Skeletal muscle tissue (tissue), 4 donors: Measurements from ENCODE around the gene TBXT. TPM values are rescaled to one million over a fixed set of nuclear protein-coding genes. Genes with fewer than 3 reads are reported as not detected.

ENCODE experiments used
- H3K27ac ChIP-seq: one replicate; pipeline ENCODE4 v1.7.0; 2013; ENCODE audit warnings: mild to moderate bottlenecking, low read depth, low read length, inconsistent platforms
- H3K27me3 ChIP-seq, 3 donors: one replicate each; pipeline ENCODE4 v1.7.0; 2013; ENCODE audit warnings: low read length in 3 of 3; ENCODE audit not compliant: control insufficient read depth in 3 of 3, insufficient read depth in 3 of 3
- H3K36me3 ChIP-seq, 3 donors: one replicate each; pipeline ENCODE4 v1.7.0; 2013; ENCODE audit warnings: low read length in 3 of 3; ENCODE audit not compliant: control insufficient read depth in 3 of 3, insufficient read depth in 3 of 3
- H3K4me1 ChIP-seq, 3 donors: one replicate each; pipeline ENCODE4 v1.7.0; 2013; ENCODE audit warnings: low read length in 3 of 3, mild to moderate bottlenecking in 3 of 3; ENCODE audit not compliant: control insufficient read depth in 3 of 3, insufficient read depth in 3 of 3
- H3K4me3 ChIP-seq, 3 donors: one replicate each; pipeline ENCODE4 v1.7.0; 2013; ENCODE audit warnings: low read length in 3 of 3
- H3K9ac ChIP-seq, 3 donors: one replicate each; pipeline ENCODE4 v1.7.0; 2013; ENCODE audit warnings: low read length in 3 of 3, mild to moderate bottlenecking in 3 of 3, moderate library complexity in 2 of 3, low read depth in 1 of 3
- H3K9me3 ChIP-seq, 3 donors: one replicate each; pipeline ENCODE4 v1.7.0; 2013; ENCODE audit warnings: low read length in 3 of 3; ENCODE audit not compliant: control insufficient read depth in 3 of 3
- total RNA-seq: library from RNA; depleted of rRNA; stranded (reverse); fragments of >200 nt; gene quantifications from one replicate; pipeline ENCODE4 v1.2.3, GENCODE V29; 2014
- donor health status: Osteomylitis.

Gene TBXT
- total RNA-seq = not detected

DNA sequence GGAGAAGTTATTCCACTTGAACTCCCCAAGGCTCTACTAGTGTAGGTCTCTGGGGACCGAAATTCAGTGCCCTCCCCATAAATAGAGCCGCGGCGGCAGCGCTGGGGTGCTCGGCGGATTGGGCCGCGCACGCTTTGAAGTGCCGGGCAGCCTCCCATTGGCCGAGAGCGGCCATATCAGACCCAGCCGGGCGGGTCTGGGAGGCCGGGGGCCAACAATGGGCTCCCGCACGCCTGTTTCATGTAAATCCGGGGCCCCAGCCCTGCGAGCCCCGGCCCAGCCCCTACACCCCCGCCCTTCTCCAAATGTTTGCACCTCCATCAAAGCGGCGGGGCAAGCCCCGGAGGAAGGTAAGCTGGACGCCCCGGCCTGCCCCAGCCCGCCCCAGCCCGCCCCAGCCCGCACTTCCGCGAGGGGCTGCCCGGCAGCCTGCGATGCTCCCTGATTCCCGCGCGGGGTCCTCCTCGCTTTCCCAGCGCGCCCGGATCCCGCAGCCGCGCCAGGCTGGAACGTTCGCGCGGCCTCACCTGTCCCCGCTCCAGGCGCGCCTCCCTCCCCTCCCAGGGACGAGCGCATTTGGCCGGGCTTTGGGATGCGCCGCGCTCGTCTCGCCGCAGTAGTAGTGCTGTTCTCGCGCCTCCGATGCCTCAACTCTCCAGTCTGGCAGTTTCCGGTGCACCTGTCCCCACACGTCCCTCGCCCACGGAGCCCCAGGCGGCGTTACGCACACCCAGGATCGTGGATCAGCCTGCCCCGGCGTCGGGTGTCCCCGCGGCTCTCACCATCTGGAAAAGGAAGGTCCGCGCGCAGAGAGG lies at the start of gene TBXT:
TSS of gene TBXT (minus strand) at position 51 of the 815 bp plus-strand sequence. CDS start 260 bp downstream, outside the sequence.
- Histone ChIP-seq H3K4me3 (peak within 1 kb of the TSS; percentile 41 to 43 (median 43)), H3K4me1 (peaks cover 5 to 8% (median 6%) of the 10 kb centered on the region in 3 donors), H3K9me3 (no peaks in the 10 kb centered on the region), H3K9ac (no peak within 1 kb of the TSS), H3K27me3 (peaks cover 64 to 72% (median 70%) of the 10 kb centered on the region in 3 donors), H3K27ac (no peak within 1 kb of the TSS), H3K36me3 (no peaks in the 10 kb centered on the region)

DNA sequence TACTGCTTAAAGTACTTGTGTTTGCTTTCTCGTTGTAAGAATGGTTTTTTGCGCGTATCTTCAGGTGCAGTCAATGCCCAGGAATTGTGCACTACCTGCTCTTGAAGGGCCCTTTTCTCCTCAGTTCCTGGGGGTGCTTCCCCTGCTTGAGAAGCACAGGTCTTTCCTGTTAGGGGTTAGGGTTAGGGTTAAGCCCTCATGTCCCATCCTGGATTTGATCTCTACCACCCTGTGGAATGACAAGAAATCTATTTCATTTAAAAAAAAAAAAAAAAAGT lies 39.6 kb upstream of the TBXT start:
- H3K27ac ChIP-seq = no peak overlapping the region
- H3K27me3 ChIP-seq = peaks cover 0 to 9% (median 0%) of the 10 kb centered on the region in 3 donors
- no peak overlapping the region for H3K9ac ChIP-seq
- H3K9me3 ChIP-seq = peaks cover 0 to 3% (median 0%) of the 10 kb centered on the region in 3 donors
- no peaks in the 10 kb centered on the region for H3K4me1 ChIP-seq
- H3K4me3 ChIP-seq = no peak overlapping the region
- H3K36me3 ChIP-seq = no peaks in the 10 kb centered on the region

GRCh38 chr6:166206510-166207283 lies 39.0 kb upstream of the TBXT start:
- Histone ChIP-seq H3K27ac (no peak overlapping the region), H3K9ac (no peak overlapping the region), H3K4me3 (no peak overlapping the region), H3K9me3 (no peaks in the 10 kb centered on the region), H3K36me3 (no peaks in the 10 kb centered on the region), H3K4me1 (no peaks in the 10 kb centered on the region), H3K27me3 (peaks cover 0 to 9% (median 0%) of the 10 kb centered on the region in 3 donors)

DNA sequence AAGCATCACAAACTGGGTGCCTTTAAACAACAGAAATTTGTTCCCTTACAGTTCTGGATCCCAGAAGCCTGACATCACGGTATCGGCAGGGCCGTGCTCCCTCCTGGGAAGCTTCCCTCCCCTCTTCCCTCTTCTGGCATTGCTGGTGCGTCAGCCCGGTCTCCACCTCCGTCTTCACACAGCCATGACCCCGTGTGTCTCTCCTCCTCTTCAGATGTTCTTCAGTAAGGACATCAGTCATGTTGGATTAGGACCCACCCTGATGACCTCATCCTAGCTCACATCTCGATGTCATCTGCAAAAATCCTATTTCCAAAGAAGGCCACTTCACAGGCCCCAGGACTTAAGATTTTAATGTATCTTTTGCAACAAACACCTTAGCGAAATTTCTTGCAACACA lies 38.4 kb upstream of the TBXT start:
- H3K9me3 ChIP-seq = no peaks in the 10 kb centered on the region
- no peak overlapping the region for H3K27ac ChIP-seq
- no peaks in the 10 kb centered on the region for H3K4me1 ChIP-seq
- H3K27me3 ChIP-seq = peaks cover 0 to 9% (median 0%) of the 10 kb centered on the region in 3 donors
- no peaks in the 10 kb centered on the region for H3K36me3 ChIP-seq
- H3K4me3 ChIP-seq = no peak overlapping the region
- no peak overlapping the region for H3K9ac ChIP-seq

DNA sequence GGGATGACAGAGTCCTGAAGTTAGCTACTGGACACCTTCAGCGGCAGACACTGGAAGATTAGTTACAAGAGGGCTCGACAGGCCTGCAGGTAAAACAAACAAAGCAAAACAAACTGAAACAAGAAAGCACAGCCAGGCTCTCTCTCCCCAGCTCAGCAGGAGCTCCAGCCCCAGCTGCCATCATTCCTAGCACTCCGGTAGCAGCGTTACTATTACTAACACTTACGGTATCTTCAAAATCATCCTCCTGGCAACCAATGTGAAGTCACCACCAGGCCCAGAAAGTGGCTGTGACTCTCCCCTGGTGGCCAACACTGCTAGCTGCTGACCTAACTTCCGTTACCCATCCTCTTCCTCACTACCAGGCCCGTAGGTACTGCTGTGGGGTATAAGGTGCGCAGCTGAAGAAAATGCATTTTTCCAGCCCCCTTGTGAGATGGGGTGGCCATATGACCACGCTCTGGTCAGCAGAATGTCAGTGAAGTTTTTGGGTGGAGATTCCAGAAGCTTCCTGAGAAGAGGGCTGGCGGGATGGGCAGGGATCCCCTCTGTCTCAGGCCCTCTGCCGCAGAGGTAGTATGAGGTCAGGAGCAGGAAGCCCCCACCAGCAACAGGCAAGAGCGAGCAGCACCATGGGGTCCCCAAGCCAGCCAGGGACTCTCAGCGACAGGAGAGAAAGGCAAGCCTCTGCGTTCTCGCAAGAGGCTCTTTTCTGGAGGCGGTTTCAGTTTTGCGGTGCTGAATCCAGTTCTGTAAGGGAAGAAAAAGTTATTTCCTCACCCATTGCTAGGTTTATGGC lies 37.4 kb upstream of the TBXT start:
- Histone ChIP-seq H3K4me3 (no peak overlapping the region), H3K27me3 (peaks cover 0 to 5% (median 0%) of the 10 kb centered on the region in 3 donors), H3K36me3 (no peaks in the 10 kb centered on the region), H3K27ac (no peak overlapping the region), H3K9me3 (no peaks in the 10 kb centered on the region), H3K4me1 (no peaks in the 10 kb centered on the region), H3K9ac (no peak overlapping the region)

- Histone ChIP-seq H3K36me3 (no peaks in the 10 kb centered on the region), H3K4me3 (no peak overlapping the region), H3K4me1 (no peaks in the 10 kb centered on the region), H3K27ac (no peak overlapping the region), H3K9ac (no peak overlapping the region), H3K27me3 (peaks cover 0 to 5% (median 0%) of the 10 kb centered on the region in 3 donors), H3K9me3 (no peaks in the 10 kb centered on the region)
Observed at GRCh38 chr6:166203641-166204222, 36.1 kb upstream of the TBXT start.

- no peak overlapping the region for H3K4me3 ChIP-seq
- H3K4me1 ChIP-seq = no peaks in the 10 kb centered on the region
- peaks cover 0 to 5% (median 0%) of the 10 kb centered on the region in 3 donors for H3K27me3 ChIP-seq
- no peak overlapping the region for H3K27ac ChIP-seq
- no peaks in the 10 kb centered on the region for H3K9me3 ChIP-seq
- no peaks in the 10 kb centered on the region for H3K36me3 ChIP-seq
- no peak overlapping the region for H3K9ac ChIP-seq
Observed at GRCh38 chr6:166203003-166203640, 35.5 kb upstream of the TBXT start.

DNA sequence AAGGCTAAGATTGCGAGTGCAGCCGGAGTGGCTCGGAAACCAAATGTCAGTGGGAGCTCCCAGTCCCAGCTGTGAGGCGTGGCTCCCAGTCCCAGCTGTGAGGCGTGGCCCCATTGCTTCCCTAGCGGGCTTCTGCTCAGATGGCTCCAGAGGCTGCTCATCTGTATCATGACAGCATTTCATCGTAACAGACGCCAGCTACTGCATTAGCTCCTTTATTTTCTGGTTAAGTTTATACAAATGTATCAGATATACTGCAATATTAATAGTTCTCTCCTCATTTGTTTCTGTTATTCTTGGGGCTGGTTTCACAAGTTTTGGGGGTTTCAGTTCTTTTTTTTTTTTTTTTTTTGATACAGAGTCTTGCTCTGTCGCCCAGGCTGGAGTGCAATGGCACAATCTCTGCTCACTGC lies 34.7 kb upstream of the TBXT start:
- H3K36me3 ChIP-seq = no peaks in the 10 kb centered on the region
- no peaks in the 10 kb centered on the region for H3K27me3 ChIP-seq
- no peaks in the 10 kb centered on the region for H3K4me1 ChIP-seq
- H3K9me3 ChIP-seq = no peaks in the 10 kb centered on the region
- no peak overlapping the region for H3K4me3 ChIP-seq
- no peak overlapping the region for H3K9ac ChIP-seq
- no peak overlapping the region for H3K27ac ChIP-seq

DNA sequence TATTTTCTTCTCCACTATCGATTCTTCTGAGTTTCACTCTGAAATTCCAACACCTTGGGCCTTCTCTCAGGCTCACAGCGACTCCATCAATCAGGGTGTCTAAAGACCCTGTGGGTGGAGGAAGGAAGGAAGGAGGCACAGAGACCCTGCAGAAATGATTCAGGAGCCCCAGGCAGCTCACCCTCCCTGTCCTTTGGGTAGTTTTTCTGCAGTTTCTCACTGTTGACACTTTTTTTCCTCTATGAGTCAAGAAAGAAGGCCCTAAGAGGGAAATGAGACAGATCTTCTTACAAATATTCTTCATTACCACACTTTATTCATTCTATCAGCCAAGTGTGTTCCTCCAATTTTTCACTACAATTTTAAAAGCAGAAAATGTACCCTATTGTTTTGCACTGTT lies 34.2 kb upstream of the TBXT start:
- H3K4me3 ChIP-seq = no peak overlapping the region
- no peaks in the 10 kb centered on the region for H3K9me3 ChIP-seq
- H3K4me1 ChIP-seq = no peaks in the 10 kb centered on the region
- no peaks in the 10 kb centered on the region for H3K36me3 ChIP-seq
- H3K27me3 ChIP-seq = no peaks in the 10 kb centered on the region
- H3K9ac ChIP-seq = no peak overlapping the region
- H3K27ac ChIP-seq = no peak overlapping the region
